Omental fat pad (tissue), 4 donors: ENCODE results near the gene GADD45GIP1. TPM values are rescaled to one million over a fixed set of nuclear protein-coding genes. Genes with fewer than 3 reads are reported as not detected.

Experiments used
- ATAC-seq: fragments of 150-250 bp; one replicate; pipeline ENCODE4 v1.9.1; 2016; ENCODE audit warnings: mild to moderate bottlenecking, moderate library complexity; ENCODE audit not compliant: low FRiP score
- DNase-seq: peaks from one replicate; pipeline ENCODE4 v3.0.0-alpha.2; 2019; ENCODE audit warnings: low spot score
- CTCF ChIP-seq, 3 donors: fragments of 450-650 bp; IDR thresholded peaks; one replicate each; pipeline ENCODE4 v1.5.1; 2016 to 2017; ENCODE audit warnings: antibody characterized with exemption in 3 of 3, mild to moderate bottlenecking in 3 of 3, moderate library complexity in 2 of 3
- total RNA-seq, 4 donors: library from RNA; depleted of rRNA; stranded (reverse); fragments of >200 nt; gene quantifications; one replicate each; pipeline ENCODE4 v1.1.0, GENCODE V29; 2016

The GADD45GIP1 gene
- total RNA-seq, 4 donors from 2014 or later = 27.2 to 37.7 (median 32.8) TPM

- DNase-seq (no peak), ATAC-seq (no peak)
- no peak for TF ChIP-seq CTCF (IDR thresholded peaks at IDR 0.05)
Measured at GRCh38 chr19:12944104-12944674, 12.8 kb downstream of the GADD45GIP1 start.

GRCh38 chr19:12943437-12944044 is 13.5 kb downstream of the GADD45GIP1 start:
- ATAC-seq (no peak), DNase-seq (no peak)
- no peak for TF ChIP-seq CTCF (IDR thresholded peaks at IDR 0.05)

GRCh38 chr19:12940897-12941296 is 16.1 kb downstream of the GADD45GIP1 start:
- no peak for ATAC-seq
- TF ChIP-seq CTCF (IDR thresholded peaks at IDR 0.05) = no peak
- no peak for DNase-seq

GRCh38 chr19:12939975-12940423 is 17.0 kb downstream of the GADD45GIP1 start:
- no peak for TF ChIP-seq CTCF (IDR thresholded peaks at IDR 0.05)
- no peak for ATAC-seq
- no peak for DNase-seq

- DNase-seq (no peak), ATAC-seq (peak; percentile 7)
- no peak for TF ChIP-seq CTCF (IDR thresholded peaks at IDR 0.05)
Measured at GRCh38 chr19:12938779-12939601, 18.0 kb downstream of the GADD45GIP1 start.

- TF ChIP-seq CTCF (IDR thresholded peaks at IDR 0.05) = no peak
- DNase-seq (peak; percentile 97), ATAC-seq (peak; percentile 94)
Measured at GRCh38 chr19:12937927-12938778, 18.9 kb downstream of the GADD45GIP1 start, which contains the start of gene CALR. Gene CALR (plus strand): TSS chr19:12938609. CDS start chr19:12938680, 71 bp downstream.
